Heart left ventricle (tissue), 16 donors: ENCODE data around the gene KIFAP3. TPM values are rescaled to one million over a fixed set of nuclear protein-coding genes. Genes with fewer than 3 reads are reported as not detected.
"Not testable (repeated sequence)": the region's sequence is repeated elsewhere in the genome, so short reads cannot be mapped to it uniquely, and the experiment has no call there.

Source experiments
- ATAC-seq, 4 donors: fragments of 200-7000 bp; cut with Tn5 transposase; one replicate each; pipeline ENCODE4 v1.9.1; 2020 to 2022; ENCODE audit warnings: moderate library complexity in 4 of 4, mild to moderate bottlenecking in 3 of 4, moderate number of reproducible peaks in 1 of 4
- DNase-seq, 5 donors: peaks; one replicate each; pipeline ENCODE4 v3.0.0-alpha.2; 2020
- H3K27ac ChIP-seq, 12 donors: fragments of 200-600 bp; sonication (generic) in 4 of 12; one replicate each; pipeline versions ENCODE4 v1.5.0 to v1.8.0; 2016 to 2022; ENCODE audit warnings: mild to moderate bottlenecking in 2 of 12
- H3K27me3 ChIP-seq, 9 donors: fragments of 200-600 bp; sonication (generic) in 2 of 9; one replicate each; pipeline versions ENCODE4 v1.5.1 to v1.8.0; 2016 to 2022; ENCODE audit warnings: mild to moderate bottlenecking in 3 of 9
- H3K36me3 ChIP-seq, 9 donors: fragments of 200-600 bp; sonication (generic) in 2 of 9; one replicate each; pipeline versions ENCODE4 v1.5.0 to v1.8.0; 2018 to 2022; ENCODE audit warnings: mild to moderate bottlenecking in 2 of 9
- H3K4me1 ChIP-seq, 12 donors: fragments of 200-600 bp; sonication (generic) in 4 of 12; one replicate each; pipeline versions ENCODE4 v1.5.0 to v1.8.0; 2016 to 2022; ENCODE audit warnings: mild to moderate bottlenecking in 3 of 12
- H3K4me3 ChIP-seq, 12 donors: fragments of 200-600 bp; sonication (generic) in 4 of 12; one replicate each; pipeline versions ENCODE4 v1.5.0 to v1.8.0; 2017 to 2022; ENCODE audit warnings: mild to moderate bottlenecking in 9 of 12, moderate library complexity in 4 of 12
- H3K9me3 ChIP-seq, 12 donors: fragments of 200-600 bp; sonication (generic) in 4 of 12; one replicate each; pipeline versions ENCODE4 v1.5.0 to v1.8.0; 2016 to 2022; ENCODE audit warnings: mild to moderate bottlenecking in 1 of 12
- POLR2A ChIP-seq, 2 donors: fragments of 450-650 bp; IDR thresholded peaks; one replicate each; pipeline ENCODE4 v1.6.1; 2017; ENCODE audit warnings: antibody characterized with exemption in 2 of 2, mild to moderate bottlenecking in 2 of 2, moderate library complexity in 2 of 2
- WGBS, 4 donors: extraction: QIAGEN DNeasy Blood & Tissue Kit in 2 of 4; methylation state at CpG; one replicate each; pipeline versions ENCODE4 v1.1.5 to v1.1.7; 2013 to 2018; 5-methylcytosine and 5-hydroxymethylcytosine counted together
- intact Hi-C, 10 donors: fragments of 100-400 bp; cut with DNase I; formaldehyde crosslinking; loops; one replicate each; pipeline versions ENCODE4 v1.11.1 to v1.14.2; 2022
- long read RNA-seq, 3 donors: library from polyadenylated mRNA; unstranded; transcript quantifications; one replicate each; pipeline ENCODE4 v2.0.0, GENCODE V29; 2020 to 2021
- polyA plus RNA-seq, 2 donors: library from polyadenylated mRNA; stranded (reverse); fragments of 200-250 nt; gene quantifications; one replicate each; pipeline ENCODE4 v1.2.3, GENCODE V29; 2013
- total RNA-seq, 9 donors: library from RNA; depleted of rRNA in 2 of 9; stranded (reverse); fragments of >200 nt in 2 of 9; fragmentation: NEBNext Ultra II Directional in 3 of 9; extraction: Animal tissue kit (Norgen Biotek cat#: 25700) in 3 of 9; gene quantifications; one replicate each; pipeline versions ENCODE4 v1.1.0 to v1.2.4, GENCODE V29; 2016 to 2023
- TF ChIP-seq, protein P1 (sequence below), 12 donors: fragments of 200-600 bp; sonication (generic) in 4 of 12; IDR thresholded peaks; one replicate each; pipeline versions ENCODE4 v1.5.0 to v1.8.0; 2018 to 2022; ENCODE audit warnings: antibody characterized with exemption in 12 of 12, mild to moderate bottlenecking in 5 of 12
- donor health status: ischemic (EF 13 %, LVEDD 7.1; RV severe dilation, severe dysfunction).
- donor health status: healthy with polysubstance abuse.
- donor health status: DM: no; HTN: yes; CAD: no.
- donor health status: DM: no; HTN: no; CAD: no.
- donor health status: ischemic (EF 25% LVEDD 6.9; RV normal size, moderate dysfunction).
- donor health status: ischemic (EF 25% LVEDD 5.7; RV mildly dilated, moderate dysfunction).
- donor health status: healthy.
- donor health status: DM: yes; HTN: yes; CAD: no.
- donor health status: ischemic (EF 35%, LVEDD 5.7; RV mildly dilated, moderate dysfunction).
- donor health status: nonischemic (EF 11% LVEDD 7.7; RV severe dilation, severe dysfunction).
- donor health status: DM: yes; HTN: yes; CAD: no.
- donor health status: PGD.
- donor health status: ischemic (EF 29% LVEDD 5.4; RV normal size, mild dysfunction).
- donor health status: nonischemic (EF 23%, LVEDD 6.1; RV moderate dilation, normal function).

The KIFAP3 gene
- 10 to 100 TPM; 31.0 to 75.0 (median 53.5) TPM for total RNA-seq
- polyA plus RNA-seq: 10 to 100 TPM; 14.0 to 55.9 TPM
- long read RNA-seq, donor 1, transcript KIFAP3-201 (20 exons, 2,957 nt): major isoform, 44 of 85 reads
- long read RNA-seq, donor 1, partial matches to known transcripts: 6 of 85 reads
- long read RNA-seq, donor 1, other reads (novel, unspliced or antisense): 34 of 85 reads
- long read RNA-seq, donor 2, transcript KIFAP3-201 (20 exons, 2,957 nt): major isoform, 118 of 198 reads
- long read RNA-seq, donor 2, partial matches to known transcripts: 15 of 198 reads
- long read RNA-seq, donor 2, other reads (novel, unspliced or antisense): 64 of 198 reads
- long read RNA-seq, donor 3, transcript KIFAP3-201 (20 exons, 2,957 nt): major isoform, 80 of 110 reads
- long read RNA-seq, donor 3, partial matches to known transcripts: 8 of 110 reads
- long read RNA-seq, donor 3, other reads (novel, unspliced or antisense): 22 of 110 reads

DNA sequence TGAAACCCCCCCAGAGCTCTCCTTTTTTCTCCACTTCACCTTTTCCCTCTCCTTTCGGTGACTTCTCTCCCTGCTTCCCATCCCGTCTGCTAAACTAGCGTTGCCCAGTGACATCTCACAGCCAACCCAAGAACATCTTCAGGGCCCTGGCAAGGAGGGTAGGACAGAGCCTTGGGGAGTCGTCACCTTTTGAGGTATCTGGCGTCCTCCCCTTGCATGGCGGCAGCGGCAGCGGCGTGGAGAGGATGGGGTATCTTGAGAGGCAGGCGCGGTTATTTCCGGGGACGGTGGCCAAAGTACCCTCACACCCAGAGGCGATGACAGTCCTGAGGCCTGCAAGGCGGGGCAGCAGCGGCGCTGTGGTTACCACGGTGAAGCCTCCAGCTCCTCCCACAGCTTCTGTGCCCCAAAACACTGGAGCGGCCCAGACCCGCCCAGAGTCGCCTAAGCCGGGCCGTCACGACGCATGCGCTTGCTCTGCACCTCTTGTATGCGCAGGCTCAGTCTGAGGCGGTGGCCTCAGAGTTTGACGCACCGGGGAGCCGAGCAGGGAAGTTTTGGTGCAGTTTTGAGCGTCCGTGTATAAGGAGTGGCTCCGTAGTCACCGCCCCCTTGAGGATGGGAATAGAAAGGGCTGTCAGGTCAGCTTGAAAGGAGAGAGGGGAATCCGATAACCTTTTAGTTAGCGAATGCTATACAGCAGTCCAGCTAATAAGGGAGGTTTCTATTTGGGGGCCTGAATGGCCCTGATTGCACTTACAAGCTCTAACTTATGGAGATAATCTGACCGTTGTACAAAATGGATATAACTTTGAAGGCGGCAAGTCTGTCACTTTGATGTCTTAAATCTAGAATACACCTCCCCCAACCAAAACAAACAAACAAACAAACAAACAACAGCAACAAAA is at the start of gene KIFAP3:
TSS of gene KIFAP3 (minus strand) at position 446 of the 908 bp plus-strand sequence. CDS start at position 218, 228 bp downstream.
- peak; percentile 99 to 100 (median 100) for ATAC-seq
- 1% methylated on average over 34 to 39 of the region's 39 CpGs for WGBS, 4 donors
- Histone ChIP-seq H3K27ac (peak within 1 kb of the TSS; percentile 58 to 92 (median 86)), H3K27me3 (no peaks in the 10 kb centered on the region), H3K4me1 (peaks cover 0 to 32% (median 17%) of the 10 kb centered on the region in 12 donors), H3K4me3 (peak within 1 kb of the TSS; percentile 40 to 83 (median 70)), H3K9me3 (peaks cover 0 to 48% (median 7%) of the 10 kb centered on the region in 12 donors), H3K36me3 (peaks cover 0 to 9% (median 0%) of the 10 kb centered on the region in 9 donors)
- TF ChIP-seq POLR2A (IDR thresholded peaks at IDR 0.05): peak in 1 of 2 donors; percentile 75
- TF ChIP-seq, protein P1, sequence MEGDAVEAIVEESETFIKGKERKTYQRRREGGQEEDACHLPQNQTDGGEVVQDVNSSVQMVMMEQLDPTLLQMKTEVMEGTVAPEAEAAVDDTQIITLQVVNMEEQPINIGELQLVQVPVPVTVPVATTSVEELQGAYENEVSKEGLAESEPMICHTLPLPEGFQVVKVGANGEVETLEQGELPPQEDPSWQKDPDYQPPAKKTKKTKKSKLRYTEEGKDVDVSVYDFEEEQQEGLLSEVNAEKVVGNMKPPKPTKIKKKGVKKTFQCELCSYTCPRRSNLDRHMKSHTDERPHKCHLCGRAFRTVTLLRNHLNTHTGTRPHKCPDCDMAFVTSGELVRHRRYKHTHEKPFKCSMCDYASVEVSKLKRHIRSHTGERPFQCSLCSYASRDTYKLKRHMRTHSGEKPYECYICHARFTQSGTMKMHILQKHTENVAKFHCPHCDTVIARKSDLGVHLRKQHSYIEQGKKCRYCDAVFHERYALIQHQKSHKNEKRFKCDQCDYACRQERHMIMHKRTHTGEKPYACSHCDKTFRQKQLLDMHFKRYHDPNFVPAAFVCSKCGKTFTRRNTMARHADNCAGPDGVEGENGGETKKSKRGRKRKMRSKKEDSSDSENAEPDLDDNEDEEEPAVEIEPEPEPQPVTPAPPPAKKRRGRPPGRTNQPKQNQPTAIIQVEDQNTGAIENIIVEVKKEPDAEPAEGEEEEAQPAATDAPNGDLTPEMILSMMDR (IDR thresholded peaks at IDR 0.05): peak; percentile 47 to 76 (median 60)
- peak; percentile 97 to 99 (median 99) for DNase-seq
- intact Hi-C loops: loop anchor here in 4 of 10 donors (5.0 to 10.0 kb wide), 7 partner anchors 70 to 590 kb away; partner anchors contain the start of genes SCYL3 (in 3 of the 4), GORAB (in 2 of the 4), PRRX1 (in 2 of the 4) and NTMT2 (in 1 of the 4)

DNA sequence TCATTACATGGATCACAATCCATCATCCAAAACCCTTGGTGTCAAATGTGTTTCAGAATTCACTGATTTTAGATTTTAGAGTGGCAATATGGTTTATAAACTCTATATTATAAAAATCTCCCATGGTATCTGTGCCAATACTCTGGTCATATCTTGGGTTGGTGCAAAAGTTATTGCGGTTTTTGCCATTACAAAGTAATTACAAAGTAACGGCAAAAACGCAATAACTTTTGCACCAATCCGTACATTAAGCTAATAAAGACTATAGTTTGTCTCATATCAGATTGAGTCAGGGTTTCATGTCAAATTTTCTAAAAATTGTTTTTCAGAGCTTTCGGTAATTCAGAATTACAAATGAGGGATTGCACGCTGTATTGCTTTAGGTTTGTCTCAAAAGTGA is 47.9 kb upstream of the KIFAP3 start:
- TF ChIP-seq, protein P1 (IDR thresholded peaks at IDR 0.05): no peak
- no peak for TF ChIP-seq POLR2A (IDR thresholded peaks at IDR 0.05)
- Histone ChIP-seq H3K27me3 (no peaks in the 10 kb centered on the region), H3K9me3 (peaks cover 0 to 15% (median 0%) of the 10 kb centered on the region in 12 donors), H3K27ac (no peak overlapping the region), H3K4me3 (no peak overlapping the region), H3K36me3 (no peaks in the 10 kb centered on the region), H3K4me1 (no peaks in the 10 kb centered on the region)
- intact Hi-C loops: no loop called here
- WGBS, 4 donors: 92 to 96% (median 94%) methylated on average over 6 of the region's 6 CpGs
- ATAC-seq (no peak), DNase-seq (no peak)

DNA sequence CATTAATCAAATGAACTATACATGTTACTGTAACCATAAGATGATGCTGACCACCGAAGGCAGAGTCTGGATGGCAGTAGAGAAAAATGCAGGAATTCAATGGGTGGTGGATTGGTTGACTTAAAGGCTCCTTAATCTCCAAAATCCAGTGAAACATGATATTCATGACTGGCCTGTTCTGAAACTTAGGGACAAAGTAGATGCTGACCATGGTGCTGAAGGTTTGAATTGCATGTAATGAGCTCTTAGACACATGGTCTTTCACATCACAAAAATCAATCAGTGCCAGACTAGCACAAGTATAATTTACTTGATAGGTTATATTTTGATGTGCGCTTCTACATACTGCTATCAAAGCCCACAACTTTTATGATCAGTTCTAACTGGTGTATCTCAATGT is 40.4 kb upstream of the KIFAP3 start:
- TF ChIP-seq POLR2A (IDR thresholded peaks at IDR 0.05): no peak
- TF ChIP-seq, protein P1 (IDR thresholded peaks at IDR 0.05): no peak
- H3K36me3 ChIP-seq: no peaks in the 10 kb centered on the region
- peaks cover 0 to 17% (median 0%) of the 10 kb centered on the region in 12 donors for H3K9me3 ChIP-seq
- DNase-seq (no peak), ATAC-seq (no peak)
- WGBS, 4 donors: 75 to 82% (median 78%) methylated on average over 2 of the region's 2 CpGs
- H3K27me3 ChIP-seq: no peaks in the 10 kb centered on the region
- H3K27ac ChIP-seq: no peak overlapping the region
- no peaks in the 10 kb centered on the region for H3K4me1 ChIP-seq
- intact Hi-C loops: no loop called here
- no peak overlapping the region for H3K4me3 ChIP-seq

DNA sequence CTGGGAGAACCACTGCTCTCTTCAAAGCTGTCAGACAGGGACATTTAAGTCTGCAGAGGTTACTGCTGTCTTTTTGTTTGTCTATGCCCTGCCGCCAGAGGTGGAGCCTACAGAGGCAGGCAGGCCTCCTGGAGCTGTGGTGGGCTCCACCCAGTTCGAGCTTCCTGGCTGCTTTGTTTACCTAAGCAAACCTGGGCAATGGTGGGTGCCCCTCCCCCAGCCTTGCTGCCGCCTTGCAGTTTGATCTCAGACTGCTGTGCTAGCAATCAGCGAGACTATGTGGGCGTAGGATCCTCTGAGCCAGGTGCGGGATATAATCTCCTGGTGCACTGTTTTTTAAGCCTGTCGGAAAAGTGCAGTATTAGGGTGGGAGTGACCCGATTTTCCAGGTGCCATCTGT is 38.6 kb upstream of the KIFAP3 start:
- 81 to 86% (median 82%) methylated on average over 8 of the region's 8 CpGs for WGBS, 4 donors
- DNase-seq, intact Hi-C loops: not testable (repeated sequence)

More for the DNA sequence above, 38.6 kb upstream of the KIFAP3 start:
- not testable (repeated sequence) for H3K4me3 ChIP-seq, H3K4me1 ChIP-seq, H3K36me3 ChIP-seq, H3K27me3 ChIP-seq, ATAC-seq, H3K27ac ChIP-seq
- peaks cover 0 to 12% (median 0%) of the 10 kb centered on the region in 12 donors for H3K9me3 ChIP-seq
